ENCODE results near the gene SEMA7A.

The SEMA7A gene

DNA sequence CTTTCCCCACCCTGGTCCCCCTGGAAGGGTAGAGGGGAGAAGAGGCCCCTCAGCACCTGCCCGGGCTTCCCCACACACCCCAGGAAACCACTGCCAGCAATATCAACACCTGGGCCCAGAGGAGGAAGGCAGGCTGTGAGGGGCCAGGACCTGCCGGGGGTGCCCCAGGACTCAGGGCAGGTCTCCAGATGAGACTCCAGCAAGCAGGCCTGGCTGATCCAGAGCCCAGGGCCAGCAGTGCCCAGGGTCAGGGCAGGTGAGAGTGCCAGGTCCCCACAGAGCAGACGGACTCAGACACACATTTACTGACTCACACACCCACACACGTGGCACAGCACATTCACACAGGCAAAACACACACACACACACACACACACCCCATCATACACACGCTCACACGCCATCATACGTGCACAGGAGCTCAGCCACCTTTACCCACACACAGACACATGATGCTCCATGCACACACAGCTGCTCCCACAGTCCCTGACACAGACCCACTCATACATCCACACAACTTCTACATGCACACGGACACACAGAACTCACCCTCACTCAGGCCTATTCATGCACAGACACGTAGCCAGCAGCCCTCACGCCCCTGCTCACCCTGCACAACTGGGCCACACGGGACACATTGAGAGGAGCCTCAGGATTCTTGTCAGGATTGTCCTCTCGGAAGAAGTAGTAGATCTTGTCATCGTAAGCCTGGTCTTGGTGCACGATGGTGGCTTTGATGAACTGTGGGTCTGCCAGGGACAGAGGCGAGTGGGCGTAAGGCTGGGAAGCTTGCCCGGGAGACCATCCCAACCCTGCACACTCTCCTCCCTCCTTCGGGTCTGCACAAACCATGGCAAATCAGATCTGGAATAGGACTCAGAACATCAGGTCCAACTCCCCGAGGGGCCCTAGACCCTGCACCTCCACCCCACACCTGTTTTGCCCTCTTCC lies 17.5 kb downstream of the SEMA7A start:
- DNase-seq (ENCODE audit: low read depth in 2 of 2), result no peak

DNA sequence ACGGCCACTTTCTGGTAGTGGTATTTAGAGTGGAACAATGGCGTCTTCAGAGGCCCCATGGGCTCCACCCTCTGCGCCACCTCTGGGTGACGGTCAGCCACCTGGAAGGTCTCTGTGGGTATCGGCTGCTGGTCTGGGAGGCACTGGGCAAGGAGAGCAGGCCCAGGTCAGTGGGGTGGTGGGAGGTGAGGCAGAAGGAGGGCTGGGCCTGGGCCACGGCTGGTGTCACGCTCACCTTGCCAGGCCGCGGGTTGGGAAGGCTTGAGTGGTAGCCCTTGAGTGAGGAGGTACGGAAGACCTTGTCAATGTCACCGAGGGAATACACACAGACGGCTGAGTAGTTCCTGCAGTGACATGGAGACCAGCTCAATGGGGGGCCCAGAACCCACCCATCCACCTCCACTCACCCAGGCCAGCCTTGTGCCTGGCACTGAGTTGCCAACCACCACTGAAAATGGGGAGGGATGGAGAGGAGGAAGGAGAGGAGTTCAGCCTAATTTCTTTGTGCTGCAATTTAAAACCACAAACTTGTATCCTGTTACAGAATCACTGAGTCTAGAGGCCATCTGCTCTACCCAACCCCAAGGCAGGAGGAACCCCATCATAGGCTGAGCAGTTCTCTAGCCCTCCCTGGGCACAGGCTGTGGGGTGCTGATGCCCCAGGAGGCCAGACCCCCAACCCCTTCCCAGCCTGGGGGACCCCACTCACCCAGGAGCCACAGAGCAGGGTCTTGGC lies 19.0 kb downstream of the SEMA7A start:
- no peak for DNase-seq (ENCODE audit: low read depth in 2 of 2)

DNA sequence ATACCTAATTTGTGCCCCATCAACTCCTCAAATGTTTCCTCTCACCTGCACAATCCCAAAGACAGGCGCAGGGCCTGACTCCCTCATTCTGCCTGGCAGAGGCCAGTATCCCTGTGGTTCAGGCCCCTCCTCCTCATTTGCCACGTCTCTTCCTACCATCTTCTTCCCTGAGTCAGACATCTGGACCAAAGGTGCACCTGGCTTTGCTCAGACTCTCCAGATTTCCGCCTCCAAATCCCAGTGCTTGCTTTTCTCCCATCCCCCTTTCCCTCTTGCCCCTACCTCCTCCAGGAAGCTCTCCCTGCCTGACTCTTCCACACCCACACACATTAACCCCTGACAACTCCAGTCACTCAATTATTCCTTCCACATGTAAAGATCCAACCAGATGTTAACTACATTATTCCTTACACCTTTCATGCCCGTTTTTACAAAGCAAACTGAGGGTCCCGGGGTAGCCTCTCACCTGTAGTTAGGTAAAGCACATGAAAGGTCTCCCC lies 19.6 kb downstream of the SEMA7A start:
- no peak for DNase-seq (ENCODE audit: low read depth in 2 of 2)

DNA sequence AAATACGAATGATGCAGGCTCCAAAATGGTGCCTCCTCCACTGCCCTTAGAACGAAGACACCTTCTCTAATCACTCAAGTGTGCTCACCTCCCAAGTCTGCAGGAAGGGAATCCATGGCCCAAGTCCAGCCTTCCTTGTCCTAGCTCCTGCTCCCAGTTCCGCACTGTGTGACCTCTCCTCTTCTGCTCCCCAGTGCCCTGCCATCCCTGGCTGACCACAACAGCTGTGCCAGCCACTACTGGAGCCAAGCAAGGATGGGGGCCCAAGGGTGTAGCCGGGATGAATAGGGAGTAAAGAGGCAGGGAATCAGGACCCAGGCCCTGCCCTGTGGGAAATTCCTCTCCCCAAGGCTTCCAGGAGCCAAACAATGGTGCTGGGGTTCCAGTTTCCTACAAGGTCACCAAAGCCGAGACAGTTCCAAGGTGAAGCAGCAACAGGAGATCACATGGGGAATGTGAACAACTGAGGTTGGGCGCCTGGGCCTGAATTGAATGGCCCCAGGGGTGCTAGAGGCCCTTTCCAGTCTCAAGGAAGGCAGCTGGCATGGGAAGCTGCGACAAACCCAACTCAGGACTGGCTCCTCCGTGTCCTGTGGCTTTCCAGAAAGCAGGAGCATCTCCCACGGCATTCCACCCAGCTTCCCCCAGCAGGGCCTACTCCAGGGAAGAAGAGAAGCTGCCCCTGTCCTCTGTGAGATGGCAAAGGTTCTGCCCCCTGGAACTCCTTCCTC lies 20.2 kb downstream of the SEMA7A start:
- DNase-seq (ENCODE audit: low read depth in 2 of 2), result no peak

DNA sequence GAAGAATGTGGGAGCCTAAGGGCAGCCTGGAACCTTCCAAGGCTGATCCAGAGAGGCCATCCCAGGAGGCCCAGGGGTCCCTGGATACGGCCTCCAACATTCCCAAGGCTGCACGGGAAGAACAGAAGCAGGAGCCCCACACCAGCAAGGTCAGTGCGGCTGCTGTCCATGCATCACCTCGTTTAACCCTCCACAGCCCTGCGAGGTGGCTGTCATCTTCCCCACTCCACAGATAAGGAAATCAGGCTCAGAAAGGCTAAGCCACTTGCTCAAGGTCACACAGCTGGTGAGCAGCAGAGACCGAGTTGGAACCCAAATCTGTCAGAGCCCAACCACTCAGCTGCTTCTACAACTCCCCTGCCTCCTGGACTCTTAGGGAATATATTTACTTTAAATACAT lies 21.6 kb downstream of the SEMA7A start:
- DNase-seq (ENCODE audit: low read depth in 2 of 2), result no peak

DNA sequence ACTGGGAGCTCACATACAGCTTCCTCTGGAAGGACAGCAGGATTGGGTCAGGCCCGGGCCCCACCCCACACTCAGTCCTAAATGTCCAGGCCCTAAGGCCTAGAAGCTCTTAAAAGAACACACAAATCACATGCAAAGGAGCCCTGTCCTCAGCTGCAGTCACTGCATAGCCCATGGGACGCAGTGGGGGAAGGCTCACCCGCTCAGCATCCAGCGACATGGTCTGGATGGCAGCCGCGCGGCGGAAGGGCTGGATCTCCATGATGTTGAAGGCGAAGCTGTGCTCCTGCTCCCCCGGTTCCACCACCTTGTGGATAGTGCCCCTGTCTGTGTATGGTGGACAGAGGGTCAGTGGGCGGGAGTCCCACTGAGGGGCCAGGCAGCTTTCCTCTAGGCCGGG lies 22.1 kb downstream of the SEMA7A start:
- DNase-seq (ENCODE audit: low read depth in 2 of 2), result no peak

DNA sequence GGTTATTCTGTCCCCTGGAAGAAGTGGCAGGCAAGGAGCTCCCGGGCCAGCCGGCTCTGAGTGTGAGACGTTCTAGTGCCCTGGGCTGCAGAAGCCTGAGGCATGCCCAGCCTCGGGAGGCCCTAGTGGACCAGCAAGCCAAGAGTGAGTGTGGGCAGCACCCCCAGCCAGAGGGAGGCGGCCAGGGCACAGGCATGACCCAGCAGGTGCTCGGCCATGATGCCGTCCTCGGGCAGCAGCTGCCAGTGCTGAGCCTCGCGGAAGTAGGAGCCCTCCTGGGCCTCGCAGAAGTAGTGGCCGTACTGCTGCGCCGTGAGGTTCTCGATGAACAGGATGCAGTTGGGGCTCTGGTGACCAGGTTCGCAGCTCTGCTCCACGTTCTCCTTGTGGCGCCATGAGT lies 23.3 kb downstream of the SEMA7A start:
- DNase-seq (ENCODE audit: low read depth in 2 of 2), result no peak

DNA sequence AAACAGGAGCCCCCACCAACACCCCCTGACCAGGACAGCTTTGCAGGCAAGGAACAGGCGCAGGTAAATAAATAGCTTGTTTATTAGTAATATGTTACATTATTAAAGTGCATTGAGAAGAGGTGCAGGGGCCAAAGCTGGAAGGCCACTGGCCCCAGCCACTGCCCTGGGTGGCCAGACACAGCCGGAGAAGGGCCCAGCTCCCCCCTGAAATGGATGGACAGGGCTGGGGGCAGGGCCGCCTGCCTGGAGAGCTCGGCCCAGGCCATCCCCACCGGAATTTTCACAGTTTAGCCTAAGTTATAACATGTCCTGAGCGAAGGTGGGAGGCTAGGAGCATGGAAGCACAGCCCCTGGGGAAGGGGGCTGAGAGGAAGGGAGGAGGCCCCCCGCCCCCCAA lies 24.5 kb downstream of the SEMA7A start:
- DNase-seq (ENCODE audit: low read depth in 2 of 2), result no peak

DNA sequence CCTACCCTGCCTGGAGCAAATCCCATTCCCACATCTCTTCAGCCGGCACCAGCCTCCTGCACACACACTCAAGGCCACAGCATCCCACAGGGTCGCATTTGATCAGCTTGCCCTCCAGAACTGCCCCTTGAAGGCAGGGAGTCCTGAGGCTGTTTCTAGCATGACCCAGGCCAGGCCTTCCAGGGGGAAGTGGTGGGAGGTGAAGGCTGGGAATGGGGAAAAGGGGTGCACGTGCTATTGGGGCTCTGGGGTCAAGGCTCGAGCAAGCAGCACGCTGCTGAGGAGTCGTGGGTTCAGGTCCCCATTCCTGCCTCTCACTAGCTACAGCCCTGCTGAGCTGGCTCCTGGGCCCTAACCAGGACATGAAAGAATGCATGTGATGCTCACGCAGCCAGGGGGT lies 24.9 kb downstream of the SEMA7A start:
- no peak for DNase-seq (ENCODE audit: low read depth in 2 of 2)

DNA sequence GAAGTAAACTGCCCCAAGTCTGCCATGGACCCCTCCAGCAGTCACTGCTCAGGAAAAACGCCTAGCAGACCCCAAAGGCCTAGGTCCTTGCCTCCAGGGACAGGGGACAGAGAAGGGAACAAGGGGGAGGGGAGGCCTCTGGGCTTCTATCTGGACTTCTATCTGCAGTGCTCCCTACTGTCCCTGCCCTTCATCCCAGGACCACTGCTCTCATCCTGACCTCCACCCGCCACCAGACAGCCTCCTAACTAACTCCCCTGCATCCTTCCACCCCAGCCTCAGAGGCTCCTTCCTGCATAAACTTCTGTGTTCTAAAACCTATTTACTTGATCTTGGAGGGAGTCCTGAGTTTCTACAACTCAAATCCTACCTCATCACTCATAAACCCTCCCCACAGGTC lies 25.4 kb downstream of the SEMA7A start:
- no peak for DNase-seq (ENCODE audit: low read depth in 2 of 2)

DNA sequence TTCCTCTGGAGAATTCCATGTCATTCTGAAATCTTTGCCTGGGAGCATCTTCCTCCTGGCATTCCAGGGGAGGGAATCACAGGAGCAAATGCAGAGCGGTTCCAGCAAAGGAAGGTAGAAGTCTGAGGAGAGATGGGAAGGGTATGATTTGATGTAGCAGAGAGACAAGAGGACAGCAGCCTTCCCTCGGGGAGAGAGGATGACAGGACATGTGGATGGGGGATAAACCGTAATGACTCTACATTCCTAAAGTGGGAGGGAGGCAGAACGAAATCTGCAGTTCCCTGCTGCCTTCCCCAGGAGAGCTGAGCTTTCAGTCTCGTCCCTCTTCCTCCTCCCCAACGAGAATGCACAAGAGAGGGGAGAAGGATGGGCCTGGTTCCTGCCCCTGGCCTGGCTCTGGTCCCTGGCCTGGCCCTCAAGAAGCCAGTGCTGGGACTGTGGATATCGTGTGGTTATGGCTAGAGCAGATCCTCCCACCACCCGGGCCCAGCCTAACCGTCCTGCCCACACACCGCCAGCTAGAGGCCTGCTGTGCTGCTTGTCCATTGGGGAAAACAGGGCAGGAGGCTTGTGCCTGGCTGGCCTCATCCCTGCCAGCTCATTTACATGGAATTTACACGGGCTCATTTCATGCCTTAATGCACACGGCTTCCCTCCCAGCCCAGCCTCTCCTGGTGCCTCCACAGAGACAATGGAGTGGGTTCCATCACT lies 26.6 kb downstream of the SEMA7A start:
- no peak for DNase-seq (ENCODE audit: low read depth in 2 of 2)

DNA sequence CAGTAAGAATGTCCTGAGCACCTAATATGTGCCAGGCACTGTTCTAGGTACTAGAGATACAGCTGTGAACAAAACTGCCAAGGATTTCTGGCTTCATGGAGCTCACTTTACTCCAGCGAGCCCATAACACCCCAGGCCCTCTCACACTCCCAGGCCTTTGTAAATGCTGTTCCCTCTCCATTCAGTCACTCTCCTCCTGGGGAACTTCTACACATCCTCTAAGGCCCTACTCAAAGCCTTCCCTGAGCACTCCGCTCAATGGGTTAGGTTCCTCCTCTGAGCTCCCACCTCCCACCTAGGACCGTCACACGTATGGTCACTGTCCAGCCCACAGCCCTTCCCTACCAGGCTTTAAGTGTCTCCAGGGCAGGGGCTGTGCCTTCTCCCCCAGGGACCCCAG lies 27.2 kb downstream of the SEMA7A start:
- DNase-seq (ENCODE audit: low read depth in 2 of 2), result no peak

DNA sequence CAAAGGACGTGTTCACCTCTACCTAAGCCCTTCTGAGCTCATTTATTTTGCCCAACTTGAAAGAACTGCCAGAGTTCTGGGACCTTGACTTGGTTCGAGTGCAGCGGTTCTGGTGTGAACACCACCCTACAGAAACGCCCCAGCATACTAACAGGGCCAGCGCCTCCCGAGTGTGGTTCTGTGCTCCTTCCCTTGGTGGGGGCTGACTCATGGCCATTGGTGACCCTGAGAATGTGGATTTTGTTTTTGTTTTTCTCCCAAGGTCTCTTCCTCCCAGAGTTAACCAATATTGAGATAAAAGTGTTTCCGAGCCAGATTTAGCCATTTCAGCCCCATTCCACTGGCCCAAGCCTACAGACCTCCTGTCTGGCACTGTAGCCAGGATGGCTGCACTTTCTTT lies 27.9 kb downstream of the SEMA7A start:
- DNase-seq (ENCODE audit: low read depth in 2 of 2), result no peak

DNA sequence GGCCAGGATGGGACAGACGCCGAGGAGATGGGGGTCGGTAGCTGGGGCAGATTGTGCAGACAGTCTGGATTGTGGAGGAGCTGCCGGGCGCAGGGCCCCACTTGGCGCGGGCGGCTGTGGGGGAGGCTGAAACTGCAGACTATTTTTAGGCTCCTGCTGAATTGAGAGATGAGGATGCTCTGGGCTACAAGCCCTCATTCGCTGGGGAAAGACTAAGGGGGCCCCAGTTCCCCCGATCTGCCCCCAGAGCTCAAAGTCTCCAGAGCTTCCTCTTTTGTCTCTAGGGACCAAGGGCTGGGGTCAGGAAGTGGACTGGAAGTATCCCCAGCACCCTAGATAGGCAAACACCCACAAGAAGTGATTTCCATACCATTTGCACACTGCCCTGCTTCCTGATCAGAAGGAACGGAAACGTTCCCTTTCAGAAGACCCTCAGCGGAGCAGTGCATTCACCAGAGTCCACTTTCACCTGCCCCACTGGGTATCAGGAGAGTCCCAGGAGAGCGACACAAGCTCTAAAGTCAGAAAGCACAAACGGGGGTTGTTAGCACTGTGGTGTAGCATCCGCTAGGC lies 29.7 kb downstream of the SEMA7A start:
- peak in 1 of 2 donors; percentile 35 for DNase-seq (ENCODE audit: low read depth in 2 of 2)

DNA sequence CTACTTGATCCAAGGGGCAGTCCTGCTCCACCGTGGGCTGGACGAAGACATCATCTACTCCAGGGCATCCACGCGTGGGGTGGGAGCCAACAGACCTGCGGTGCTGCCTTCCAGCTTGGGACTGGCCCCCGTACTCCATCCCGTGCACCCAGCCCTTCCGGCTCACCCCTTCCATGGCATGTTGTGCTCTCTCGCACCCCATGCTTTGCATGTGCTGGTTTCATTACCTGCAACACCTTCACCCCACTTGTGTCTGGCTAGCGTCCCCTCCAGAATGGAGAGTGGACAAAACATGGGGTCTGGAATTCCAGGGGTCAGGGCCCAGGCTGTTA lies 30.2 kb downstream of the SEMA7A start:
- no peak for DNase-seq (ENCODE audit: low read depth in 2 of 2)

DNA sequence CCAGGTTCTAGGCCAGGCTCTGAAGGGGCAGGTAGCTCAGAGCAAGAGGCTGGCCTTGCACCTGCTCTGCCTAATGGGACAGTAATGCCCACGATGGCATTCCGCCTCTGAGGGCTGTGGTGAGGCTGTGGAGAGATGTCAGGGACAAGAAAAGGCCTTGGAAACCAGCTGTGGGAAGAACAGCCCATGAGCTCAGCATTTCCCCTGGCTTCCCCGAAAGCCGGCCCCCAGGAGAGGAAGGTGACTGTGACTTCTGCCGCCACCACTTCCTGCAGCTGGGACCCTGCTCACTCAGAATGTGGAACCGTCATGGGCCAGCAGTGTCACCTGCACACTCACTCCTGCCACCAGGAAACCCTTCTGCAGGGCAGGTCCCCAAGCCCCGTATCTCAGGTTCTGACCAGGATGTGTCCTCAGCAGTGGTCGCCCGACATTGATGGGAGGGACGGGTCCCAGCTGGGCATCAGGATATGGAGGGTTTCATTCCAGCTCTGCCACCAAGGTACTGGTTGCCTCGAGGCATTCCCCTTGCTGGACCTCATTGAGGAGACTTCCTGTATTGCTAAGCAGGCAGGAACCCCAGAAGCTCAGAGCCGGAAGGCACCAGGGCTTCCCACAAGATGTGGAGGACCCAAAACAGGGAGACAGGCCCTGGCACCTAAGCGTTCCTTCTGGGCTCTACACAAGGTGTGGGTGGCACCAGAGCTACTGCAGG lies 30.7 kb downstream of the SEMA7A start:
- DNase-seq (ENCODE audit: low read depth in 2 of 2), result peak; percentile 87

DNA sequence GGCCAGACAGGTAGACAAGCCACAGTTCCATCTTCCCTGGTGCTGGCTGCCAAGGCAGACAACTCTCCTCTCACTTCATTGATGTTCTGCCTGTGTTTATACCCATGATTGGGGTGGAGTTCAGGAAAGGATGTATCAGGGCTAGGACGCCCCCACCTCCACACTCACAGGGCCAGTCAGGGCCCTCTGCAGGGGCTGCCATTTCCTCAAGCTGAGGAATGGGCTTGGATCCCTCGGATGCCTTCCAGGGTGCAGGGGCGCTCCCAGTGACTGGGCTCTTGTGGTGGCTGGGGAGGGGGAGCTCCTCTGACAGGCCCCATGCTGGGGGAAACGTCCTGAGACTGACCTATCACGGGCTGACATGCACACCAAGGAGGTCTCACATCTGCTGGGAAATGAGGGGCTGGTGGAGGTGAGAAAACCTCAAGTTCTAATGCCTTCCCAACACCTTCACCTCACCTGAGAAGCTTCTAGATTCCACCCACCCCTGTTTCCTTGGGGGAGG lies 31.4 kb downstream of the SEMA7A start:
- DNase-seq (ENCODE audit: low read depth in 2 of 2), result no peak

DNA sequence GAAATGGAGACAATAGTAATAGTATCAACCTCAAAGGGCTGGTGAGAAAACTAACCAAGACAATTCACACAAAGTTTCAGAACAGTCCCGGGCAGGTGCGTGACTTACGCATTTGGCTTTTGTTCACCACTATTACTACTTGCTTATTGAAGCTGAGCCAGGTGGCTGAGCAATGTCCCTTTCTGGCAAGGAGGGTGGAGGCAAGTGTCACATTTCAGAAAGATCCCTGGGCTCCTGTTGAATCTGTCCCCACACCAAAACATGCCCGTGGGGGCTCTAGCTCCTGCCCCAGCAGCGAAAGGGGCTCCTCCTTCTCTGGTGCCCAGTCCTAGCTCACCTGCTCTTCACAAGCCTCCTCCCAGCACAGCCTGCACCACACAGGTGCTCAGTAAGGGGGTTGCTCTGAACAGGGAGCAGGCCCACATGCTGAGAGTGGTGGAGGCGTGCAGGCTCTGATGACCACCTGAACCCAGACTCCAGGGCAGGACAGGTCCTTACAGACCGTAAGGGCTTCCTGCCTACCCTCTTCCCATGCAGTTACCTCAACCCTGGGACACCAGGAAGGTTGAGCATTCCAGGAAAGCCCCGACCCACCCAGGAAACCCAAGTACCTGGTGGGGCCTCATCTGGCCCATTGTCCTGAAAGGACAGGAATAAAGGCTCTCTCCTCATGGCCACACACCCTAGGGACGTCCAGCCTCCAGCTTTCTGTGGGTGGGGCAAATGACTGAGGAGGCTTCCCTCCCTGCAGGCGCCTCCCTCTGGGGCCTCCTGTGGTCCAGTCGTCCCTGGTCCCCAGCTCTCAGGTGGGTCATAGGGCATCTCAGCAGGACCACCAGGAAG lies 32.6 kb downstream of the SEMA7A start:
- peak in 1 of 2 donors; percentile 53 for DNase-seq (ENCODE audit: low read depth in 2 of 2)

DNA sequence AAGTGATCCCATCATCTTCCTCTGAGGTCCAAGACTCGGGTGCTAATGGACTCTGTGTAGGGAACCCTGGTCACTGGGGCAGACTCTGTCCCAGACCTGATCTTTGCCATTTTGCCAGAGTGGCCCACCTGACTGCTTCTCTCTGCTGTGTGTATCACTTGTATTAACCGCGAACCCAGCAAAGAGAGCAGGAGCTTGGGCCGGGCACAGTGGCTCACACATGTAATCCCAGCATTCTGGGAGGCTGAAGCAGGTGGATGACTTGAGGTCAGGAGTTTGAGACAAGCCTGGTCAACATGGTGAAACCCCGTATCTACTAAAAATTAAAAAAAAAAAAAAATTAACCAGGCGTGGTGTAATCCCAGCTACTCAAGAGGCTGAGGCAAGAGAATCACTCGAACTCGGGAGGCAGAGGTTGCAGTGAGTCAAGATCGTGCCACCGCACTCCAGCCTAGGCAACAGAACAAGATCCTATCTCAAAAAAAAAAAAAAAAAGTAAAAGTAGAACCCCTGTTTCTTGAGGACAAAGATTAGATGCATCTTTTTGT lies 33.4 kb downstream of the SEMA7A start:
- peak in 1 of 2 donors; percentile 49 for DNase-seq (ENCODE audit: low read depth in 2 of 2)

All from stimulated activated CD8-positive, alpha-beta memory T cell treated with anti-CD3 and anti-CD28 coated beads, Interleukin-15, amount 100 ng/mL, for 48 hours (primary cell).